ENCODE measurements around the gene NUDT14.

DNA sequence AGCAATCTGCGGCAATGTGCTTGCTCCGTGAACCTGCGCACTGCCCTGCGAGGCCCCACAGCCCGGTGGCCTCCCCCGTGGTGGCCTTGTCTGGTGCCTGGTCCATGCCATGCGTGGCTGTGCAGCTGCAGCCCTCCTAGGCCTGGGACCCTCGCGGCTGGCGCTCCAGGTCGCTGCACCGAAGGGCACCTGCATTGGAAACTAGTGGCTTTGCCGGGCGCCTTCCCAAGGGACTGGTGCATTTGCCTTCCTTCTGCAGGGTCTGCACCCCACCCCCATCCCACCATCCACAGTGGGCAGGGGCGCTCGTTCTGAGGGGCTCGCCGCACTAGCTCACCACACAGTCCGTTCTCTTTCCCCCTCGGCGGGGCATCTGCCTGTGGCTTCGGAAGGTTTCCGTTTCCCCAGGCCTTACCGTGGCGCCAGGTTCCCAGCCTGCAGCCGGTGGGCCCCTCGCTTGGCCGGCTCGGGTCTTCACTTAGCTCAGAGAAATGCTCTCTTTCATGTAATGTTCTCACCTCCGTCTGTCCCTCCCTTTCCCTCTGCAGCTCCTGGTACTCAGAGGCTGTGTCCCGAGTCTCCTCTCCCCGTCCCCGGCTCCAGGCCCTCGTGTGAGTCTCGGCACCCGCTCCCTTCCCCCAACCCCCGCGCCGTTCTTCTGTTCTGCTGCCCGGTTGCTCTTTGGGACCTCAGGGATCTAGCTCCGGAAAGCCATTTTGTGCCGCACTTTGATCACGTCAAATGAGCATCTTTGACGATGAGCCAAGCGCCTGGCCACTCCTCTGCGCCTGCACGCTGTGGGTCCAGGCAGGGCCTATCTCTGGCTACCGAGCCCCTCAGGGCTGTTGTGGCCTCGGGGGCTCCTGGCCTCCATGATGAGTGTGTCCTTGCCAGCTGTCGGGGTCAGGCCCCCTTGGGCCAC, 44.5 kb downstream of the NUDT14 start:
- TF ChIP-seq POLR2A (IDR thresholded peaks at IDR 0.05): no peak
- TF ChIP-seq, protein P1, sequence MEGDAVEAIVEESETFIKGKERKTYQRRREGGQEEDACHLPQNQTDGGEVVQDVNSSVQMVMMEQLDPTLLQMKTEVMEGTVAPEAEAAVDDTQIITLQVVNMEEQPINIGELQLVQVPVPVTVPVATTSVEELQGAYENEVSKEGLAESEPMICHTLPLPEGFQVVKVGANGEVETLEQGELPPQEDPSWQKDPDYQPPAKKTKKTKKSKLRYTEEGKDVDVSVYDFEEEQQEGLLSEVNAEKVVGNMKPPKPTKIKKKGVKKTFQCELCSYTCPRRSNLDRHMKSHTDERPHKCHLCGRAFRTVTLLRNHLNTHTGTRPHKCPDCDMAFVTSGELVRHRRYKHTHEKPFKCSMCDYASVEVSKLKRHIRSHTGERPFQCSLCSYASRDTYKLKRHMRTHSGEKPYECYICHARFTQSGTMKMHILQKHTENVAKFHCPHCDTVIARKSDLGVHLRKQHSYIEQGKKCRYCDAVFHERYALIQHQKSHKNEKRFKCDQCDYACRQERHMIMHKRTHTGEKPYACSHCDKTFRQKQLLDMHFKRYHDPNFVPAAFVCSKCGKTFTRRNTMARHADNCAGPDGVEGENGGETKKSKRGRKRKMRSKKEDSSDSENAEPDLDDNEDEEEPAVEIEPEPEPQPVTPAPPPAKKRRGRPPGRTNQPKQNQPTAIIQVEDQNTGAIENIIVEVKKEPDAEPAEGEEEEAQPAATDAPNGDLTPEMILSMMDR (IDR thresholded peaks at IDR 0.05): no peak
